Peyer's patch (tissue), 4 donors: ENCODE measurements around the gene GSTP1.
"Not testable (repeated sequence)": the region's sequence is repeated elsewhere in the genome, so short reads cannot be mapped to it uniquely, and the experiment has no call there.

Experiments
- CTCF ChIP-seq, 6 experiments: fragments of 450-650 bp in 4 of 6; fragments of 200-600 bp in 2 of 6; sonication (generic) in 1 of 6; IDR thresholded peaks; one replicate each; pipeline ENCODE4 v1.5.1; 2017 to 2019; ENCODE audit warnings: antibody characterized with exemption in 6 of 6, mild to moderate bottlenecking in 3 of 6, moderate library complexity in 1 of 6
- POLR2A ChIP-seq, 2 donors: fragments of 450-650 bp; IDR thresholded peaks; one replicate each; pipeline ENCODE4 v1.5.1; 2017; ENCODE audit warnings: antibody characterized with exemption in 2 of 2, mild to moderate bottlenecking in 2 of 2, moderate library complexity in 2 of 2

- TF ChIP-seq CTCF, POLR2A (IDR thresholded peaks at IDR 0.05): not testable (repeated sequence)
Observed at GRCh38 chr11:67620621-67621020, 37.0 kb downstream of the GSTP1 start.
